Kidney (tissue), 14 donors: Measurements from ENCODE around the gene PLXDC1. TPM values are rescaled to one million over a fixed set of nuclear protein-coding genes. Genes with fewer than 3 reads are reported as not detected.

Experiments used
- DNase-seq, 5 donors: peaks; one replicate each; pipeline ENCODE4 v3.0.0-alpha.2; 2013 to 2020
- FAIRE-seq: peaks from 2 replicates; lab custom pipeline; 2012; peaks lifted over from hg19 to GRCh38; lab: Jason Lieb, UNC
- H3K27ac ChIP-seq, 2 donors: one replicate each; pipeline ENCODE4 v1.7.0; 2013; ENCODE audit warnings: low read depth in 2 of 2, low read length in 2 of 2, inconsistent platforms in 1 of 2
- H3K27me3 ChIP-seq: one replicate; pipeline ENCODE4 v1.7.1; 2013; ENCODE audit warnings: low read length, inconsistent platforms; ENCODE audit not compliant: control insufficient read depth, insufficient read depth
- H3K36me3 ChIP-seq, 3 donors: one replicate each; pipeline versions ENCODE4 v1.7.0 to v1.7.1; 2013; ENCODE audit warnings: low read length in 3 of 3, control low read depth in 1 of 3, inconsistent platforms in 1 of 3; ENCODE audit not compliant: insufficient read depth in 3 of 3, control insufficient read depth in 2 of 3
- H3K4me1 ChIP-seq, 3 donors: one replicate each; pipeline versions ENCODE4 v1.7.0 to v1.7.1; 2013; ENCODE audit warnings: low read length in 3 of 3, inconsistent platforms in 1 of 3, low read depth in 1 of 3; ENCODE audit not compliant: control insufficient read depth in 2 of 3, insufficient read depth in 2 of 3
- H3K4me3 ChIP-seq, 3 donors: one replicate each; pipeline versions ENCODE4 v1.7.0 to v1.8.1; 2013; ENCODE audit warnings: low read length in 3 of 3, control low read depth in 1 of 3, inconsistent platforms in 1 of 3
- H3K9ac ChIP-seq, 3 donors: one replicate each; pipeline versions ENCODE4 v1.7.0 to v1.7.1; 2013; ENCODE audit warnings: low read length in 3 of 3, control low read depth in 1 of 3, inconsistent platforms in 1 of 3
- H3K9me3 ChIP-seq, 3 donors: one replicate each; pipeline versions ENCODE4 v1.7.0 to v1.7.1; 2013; ENCODE audit warnings: low read length in 3 of 3, control low read depth in 1 of 3, inconsistent platforms in 1 of 3; ENCODE audit not compliant: control insufficient read depth in 2 of 3, insufficient read depth in 1 of 3
- CTCF ChIP-seq: IDR thresholded peaks from 3 replicates; pipeline ENCODE4 v1.5.1; 2012; ENCODE audit warnings: mild to moderate bottlenecking, moderate library complexity, borderline replicate concordance; ENCODE audit not compliant: insufficient read depth; ENCODE audit errors: extremely low read depth
- intact Hi-C: fragments of 100-400 bp; cut with DNase I; formaldehyde crosslinking; loops from one replicate; pipeline ENCODE4 v1.11.1; 2022
- polyA plus RNA-seq: library from polyadenylated mRNA; stranded (reverse); fragments of 350-450 nt; fragmentation: Illumina TruSeq; extraction: RNeasy Lipid Tissue Mini Kit (QIAGEN cat#74804); gene quantifications from one replicate; pipeline ENCODE4 v1.2.3, GENCODE V29; 2014; ENCODE audit warnings: low read depth, low replicate concordance; ENCODE audit not compliant: insufficient read depth
- total RNA-seq: library from RNA; stranded (reverse); fragmentation: NEBNext Ultra II Directional; extraction: Animal tissue kit (Norgen Biotek cat#: 25700); gene quantifications from one replicate; pipeline ENCODE4 v1.2.1, GENCODE V29; 2021
- donor health status: control.
- donor health status: control.
- donor health status: control.
- donor health status: control.
- donor health status: control.
- donor health status: DM: yes; HTN: yes; CAD: no.
- donor health status: Normal renal cell carcinoma (clear cell type).

PLXDC1 gene
- total and polyA plus RNA-seq, 2 donors from 2014 or later: 4.5 to 11.1 TPM

- TF ChIP-seq CTCF: no peak
- Histone ChIP-seq H3K9me3 (no peaks in the 10 kb centered on the region), H3K36me3 (no peaks in the 10 kb centered on the region), H3K4me1 (peaks cover 0 to 10% (median 8%) of the 10 kb centered on the region in 3 donors), H3K27me3 (no peaks in the 10 kb centered on the region), H3K27ac (no peak overlapping the region), H3K4me3 (no peak overlapping the region), H3K9ac (no peak overlapping the region)
- no peak for FAIRE-seq
- intact Hi-C loops: loop anchor here (10.0 kb wide), 1 partner anchor 171 kb away; no protein-coding TSS in a partner anchor
- DNase-seq: no peak
Measured at GRCh38 chr17:39155654-39156053, 4.2 kb upstream of the PLXDC1 start.

GRCh38 chr17:39153599-39154051 is 2.2 kb upstream of the PLXDC1 start:
- no peak for FAIRE-seq
- H3K9ac ChIP-seq: peak overlapping the region; percentile 80 to 83 (median 80)
- H3K4me1 ChIP-seq: peaks cover 0 to 10% (median 8%) of the 10 kb centered on the region in 3 donors
- no peaks in the 10 kb centered on the region for H3K36me3 ChIP-seq
- intact Hi-C loops: loop anchor here (10.0 kb wide), 1 partner anchor 169 kb away; no protein-coding TSS in a partner anchor
- TF ChIP-seq CTCF: no peak
- H3K9me3 ChIP-seq: no peaks in the 10 kb centered on the region
- H3K4me3 ChIP-seq: peak overlapping the region; percentile 86 to 90 (median 90)
- peak; percentile 95 to 98 (median 97) for DNase-seq
- peak overlapping the region; percentile 94 to 96 for H3K27ac ChIP-seq
- H3K27me3 ChIP-seq: no peaks in the 10 kb centered on the region

GRCh38 chr17:39151943-39152818 is 744 bp upstream of the PLXDC1 start:
- Histone ChIP-seq H3K4me1 (peaks cover 0 to 10% (median 8%) of the 10 kb centered on the region in 3 donors), H3K9me3 (no peaks in the 10 kb centered on the region), H3K27me3 (no peaks in the 10 kb centered on the region), H3K27ac (peak overlapping the region; percentile 94 to 96), H3K36me3 (no peaks in the 10 kb centered on the region), H3K9ac (peak overlapping the region in 1 of 3 donors; percentile 83), H3K4me3 (peak overlapping the region; percentile 62 to 90 (median 86))
- TF ChIP-seq CTCF: no peak
- intact Hi-C loops: loop anchor here (10.0 kb wide), 1 partner anchor 167 kb away; no protein-coding TSS in a partner anchor
- FAIRE-seq (no peak), DNase-seq (peak in 2 of 5 donors; percentile 67 to 81)
